Lower lobe of right lung (tissue), 2 donors: Measurements from ENCODE around the gene C15orf62. TPM values are rescaled to one million over a fixed set of nuclear protein-coding genes. Genes with fewer than 3 reads are reported as not detected.

ENCODE experiments used
- ATAC-seq, 2 donors: fragments of 200-7000 bp; cut with Tn5 transposase; one replicate each; pipeline ENCODE4 v1.9.1; 2020 to 2022; ENCODE audit warnings: mild to moderate bottlenecking in 2 of 2, moderate library complexity in 2 of 2
- DNase-seq: peaks from one replicate; pipeline ENCODE4 v3.0.0-alpha.2; 2020
- H3K27ac ChIP-seq: fragments of 200-600 bp; one replicate; pipeline ENCODE4 v1.8.0; 2022
- H3K27me3 ChIP-seq: fragments of 200-600 bp; one replicate; pipeline ENCODE4 v1.8.0; 2022; ENCODE audit warnings: low read depth
- H3K36me3 ChIP-seq: fragments of 200-600 bp; one replicate; pipeline ENCODE4 v1.8.0; 2022; ENCODE audit warnings: mild to moderate bottlenecking
- H3K4me1 ChIP-seq: fragments of 200-600 bp; one replicate; pipeline ENCODE4 v1.8.0; 2022
- H3K4me3 ChIP-seq: fragments of 200-600 bp; one replicate; pipeline ENCODE4 v1.8.0; 2022; ENCODE audit warnings: mild to moderate bottlenecking
- H3K9me3 ChIP-seq: fragments of 200-600 bp; one replicate; pipeline ENCODE4 v1.8.0; 2022
- intact Hi-C: fragments of 100-400 bp; cut with DNase I; formaldehyde crosslinking; loops from one replicate; pipeline ENCODE4 v1.11.0; 2022
- total RNA-seq: library from RNA; stranded (reverse); fragmentation: NEBNext Ultra II Directional; extraction: Animal tissue kit (Norgen Biotek cat#: 25700); gene quantifications from one replicate; pipeline ENCODE4 v1.2.1, GENCODE V29; 2021
- TF ChIP-seq, protein P1 (sequence below): fragments of 200-600 bp; IDR thresholded peaks from one replicate; pipeline ENCODE4 v1.8.0; 2022; ENCODE audit warnings: antibody characterized with exemption, mild to moderate bottlenecking
- donor health status: DM: no; HTN: yes; CAD: no; lungs with severe emphysema.

The C15orf62 gene
- total RNA-seq, 1 donor from 2014 or later, result 2.4 TPM

DNA sequence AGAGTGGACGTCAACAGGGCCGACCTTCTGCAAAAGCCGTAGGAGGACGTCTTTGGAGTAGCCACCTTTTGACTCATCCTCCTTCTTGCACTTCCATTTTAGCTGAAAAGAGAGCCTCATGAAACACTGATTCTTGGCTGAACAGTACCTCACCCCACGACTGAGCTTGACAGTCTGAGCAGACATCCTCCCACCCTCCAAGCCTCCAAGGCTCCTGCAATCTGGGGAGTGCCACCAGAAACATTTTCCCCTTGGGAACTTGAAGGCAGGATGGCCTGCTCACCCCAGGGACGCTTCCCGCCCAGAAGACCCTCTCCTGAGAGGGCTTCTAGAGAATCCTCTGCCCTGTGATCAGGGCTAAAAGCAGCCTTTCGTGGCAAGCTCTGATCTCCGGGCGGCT is 5.2 kb downstream of the C15orf62 start:
- no peaks in the 10 kb centered on the region for H3K27me3 ChIP-seq
- intact Hi-C loops, result no loop called here
- no peaks in the 10 kb centered on the region for H3K9me3 ChIP-seq
- H3K36me3 ChIP-seq, result peaks cover 95% of the 10 kb centered on the region
- TF ChIP-seq, protein P1, sequence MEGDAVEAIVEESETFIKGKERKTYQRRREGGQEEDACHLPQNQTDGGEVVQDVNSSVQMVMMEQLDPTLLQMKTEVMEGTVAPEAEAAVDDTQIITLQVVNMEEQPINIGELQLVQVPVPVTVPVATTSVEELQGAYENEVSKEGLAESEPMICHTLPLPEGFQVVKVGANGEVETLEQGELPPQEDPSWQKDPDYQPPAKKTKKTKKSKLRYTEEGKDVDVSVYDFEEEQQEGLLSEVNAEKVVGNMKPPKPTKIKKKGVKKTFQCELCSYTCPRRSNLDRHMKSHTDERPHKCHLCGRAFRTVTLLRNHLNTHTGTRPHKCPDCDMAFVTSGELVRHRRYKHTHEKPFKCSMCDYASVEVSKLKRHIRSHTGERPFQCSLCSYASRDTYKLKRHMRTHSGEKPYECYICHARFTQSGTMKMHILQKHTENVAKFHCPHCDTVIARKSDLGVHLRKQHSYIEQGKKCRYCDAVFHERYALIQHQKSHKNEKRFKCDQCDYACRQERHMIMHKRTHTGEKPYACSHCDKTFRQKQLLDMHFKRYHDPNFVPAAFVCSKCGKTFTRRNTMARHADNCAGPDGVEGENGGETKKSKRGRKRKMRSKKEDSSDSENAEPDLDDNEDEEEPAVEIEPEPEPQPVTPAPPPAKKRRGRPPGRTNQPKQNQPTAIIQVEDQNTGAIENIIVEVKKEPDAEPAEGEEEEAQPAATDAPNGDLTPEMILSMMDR, result no peak
- H3K4me3 ChIP-seq, result no peak overlapping the region
- H3K4me1 ChIP-seq, result peaks cover 19% of the 10 kb centered on the region
- no peak overlapping the region for H3K27ac ChIP-seq
- DNase-seq, result peak; percentile 14
- ATAC-seq, result no peak

DNA sequence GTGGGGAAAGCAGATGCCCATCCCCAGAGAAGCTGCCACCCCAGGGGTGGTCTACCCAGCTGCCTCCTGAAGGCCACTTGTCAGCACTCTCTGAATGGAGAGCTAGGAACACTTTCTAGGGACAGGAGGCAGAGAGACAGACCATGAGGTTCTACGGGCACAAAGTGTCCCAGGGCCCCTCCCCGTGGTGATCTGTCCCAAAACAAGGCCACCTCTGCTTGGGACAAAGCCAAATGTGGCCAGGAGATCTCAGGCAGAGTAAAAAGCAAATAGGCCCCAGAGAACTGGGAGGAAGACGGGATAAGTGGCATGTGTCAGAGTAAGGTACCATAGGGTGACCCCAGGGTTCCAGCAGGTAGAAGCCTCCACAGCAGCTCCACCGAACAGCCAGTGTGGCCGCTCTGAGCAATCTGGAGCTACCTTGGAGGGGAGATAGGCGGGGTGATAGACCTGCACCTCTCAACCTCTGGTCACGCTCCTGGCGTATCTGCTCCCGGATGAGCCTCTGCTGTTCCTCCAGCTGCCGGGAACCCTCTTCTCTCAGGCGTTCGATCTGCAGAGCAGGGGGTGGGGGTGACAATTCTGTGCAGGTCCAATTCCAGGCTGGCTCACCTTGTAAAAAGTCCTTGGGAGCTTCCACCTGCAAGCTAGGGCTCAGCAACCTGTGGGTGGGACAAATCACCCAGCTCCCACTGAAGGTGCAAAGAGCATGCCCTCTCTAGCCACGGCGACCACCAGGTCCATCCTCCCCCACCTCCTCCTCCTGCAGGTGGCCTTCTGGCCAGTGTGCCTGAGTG is 6.2 kb downstream of the C15orf62 start:
- TF ChIP-seq, protein P1, result no peak
- Histone ChIP-seq H3K36me3 (peaks cover 90% of the 10 kb centered on the region), H3K27ac (no peak overlapping the region)

DNA sequence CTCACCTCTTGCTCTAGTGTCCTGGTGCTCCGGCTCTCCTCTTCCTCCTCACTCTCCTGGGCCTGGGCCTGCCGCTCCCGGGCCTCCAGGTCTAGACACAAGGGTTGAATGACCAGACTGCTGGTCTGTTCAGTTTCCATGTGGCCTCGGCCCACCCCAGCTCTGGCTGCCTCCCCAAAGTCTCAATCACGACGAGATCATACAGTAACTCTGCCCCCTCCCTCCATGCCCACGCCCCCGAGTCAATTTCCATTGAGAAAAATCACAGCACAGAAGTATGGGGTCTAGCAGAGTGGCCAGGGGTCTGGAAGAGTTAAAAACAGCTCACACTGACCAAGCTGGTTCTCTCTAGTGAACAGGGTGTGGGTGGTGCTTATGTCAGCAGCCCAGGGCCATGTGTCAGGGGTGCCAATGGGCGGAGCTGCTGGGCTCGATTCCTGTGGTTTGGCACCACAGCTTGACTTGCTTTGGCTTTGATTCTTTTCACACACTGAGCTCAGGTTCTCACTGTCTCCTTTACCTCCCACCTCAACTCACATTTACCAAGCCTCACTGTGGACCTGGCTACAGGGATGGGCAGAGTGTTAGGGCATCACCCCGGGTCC is 6.9 kb downstream of the C15orf62 start:
- peak; percentile 83 for DNase-seq
- ATAC-seq, result peak; percentile 90 to 91
- H3K36me3 ChIP-seq, result peaks cover 83% of the 10 kb centered on the region
- TF ChIP-seq, protein P1, result no peak
- peaks cover 12% of the 10 kb centered on the region for H3K4me1 ChIP-seq
- H3K27me3 ChIP-seq, result no peaks in the 10 kb centered on the region
- intact Hi-C loops, result no loop called here
- no peak overlapping the region for H3K4me3 ChIP-seq
- H3K27ac ChIP-seq, result no peak overlapping the region
- no peaks in the 10 kb centered on the region for H3K9me3 ChIP-seq

More for the DNA sequence above, 6.2 kb downstream of the C15orf62 start:
- peaks cover 12% of the 10 kb centered on the region for H3K4me1 ChIP-seq
- no peaks in the 10 kb centered on the region for H3K27me3 ChIP-seq
- DNase-seq (peak; percentile 21), ATAC-seq (no peak)
- no peaks in the 10 kb centered on the region for H3K9me3 ChIP-seq
- intact Hi-C loops, result no loop called here
- H3K4me3 ChIP-seq, result no peak overlapping the region

DNA sequence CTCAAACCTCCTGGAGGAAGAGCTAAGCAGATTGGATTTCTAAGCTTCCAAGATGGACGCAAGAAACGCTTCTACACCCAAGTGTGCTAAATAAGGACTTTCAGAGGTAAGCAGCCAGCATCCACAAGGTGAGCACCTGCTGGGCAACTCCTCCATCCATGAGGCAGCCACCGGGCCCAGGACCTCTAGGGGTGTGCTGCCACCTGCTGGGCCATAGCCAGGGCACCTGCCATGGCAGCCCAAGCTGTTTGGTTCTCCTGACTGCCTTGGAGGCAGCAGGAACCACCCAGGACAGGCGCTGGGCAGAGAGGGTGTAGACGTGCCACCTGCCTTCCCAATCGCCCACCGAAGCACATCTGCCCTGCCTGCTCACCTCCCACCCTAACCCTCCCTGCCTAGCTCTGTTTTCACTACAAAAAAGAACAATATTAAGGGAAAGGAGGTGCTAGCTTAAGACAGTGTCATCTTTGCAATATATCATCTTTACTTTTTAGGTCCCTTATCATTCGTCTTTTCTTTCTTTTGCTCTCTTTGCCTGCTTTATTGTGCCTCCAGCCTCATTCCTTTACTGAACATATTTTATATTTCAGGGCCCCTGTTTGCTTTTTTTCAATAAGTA is 12.9 kb downstream of the C15orf62 start:
- no peaks in the 10 kb centered on the region for H3K9me3 ChIP-seq
- ATAC-seq (peak; percentile 84 to 90), DNase-seq (peak; percentile 85)
- intact Hi-C loops, result no loop called here
- no peak overlapping the region for H3K27ac ChIP-seq
- H3K4me3 ChIP-seq, result no peak overlapping the region
- peaks cover 11% of the 10 kb centered on the region for H3K4me1 ChIP-seq
- TF ChIP-seq, protein P1, result peak; percentile 80
- H3K27me3 ChIP-seq, result no peaks in the 10 kb centered on the region
- H3K36me3 ChIP-seq, result peaks cover 23% of the 10 kb centered on the region

DNA sequence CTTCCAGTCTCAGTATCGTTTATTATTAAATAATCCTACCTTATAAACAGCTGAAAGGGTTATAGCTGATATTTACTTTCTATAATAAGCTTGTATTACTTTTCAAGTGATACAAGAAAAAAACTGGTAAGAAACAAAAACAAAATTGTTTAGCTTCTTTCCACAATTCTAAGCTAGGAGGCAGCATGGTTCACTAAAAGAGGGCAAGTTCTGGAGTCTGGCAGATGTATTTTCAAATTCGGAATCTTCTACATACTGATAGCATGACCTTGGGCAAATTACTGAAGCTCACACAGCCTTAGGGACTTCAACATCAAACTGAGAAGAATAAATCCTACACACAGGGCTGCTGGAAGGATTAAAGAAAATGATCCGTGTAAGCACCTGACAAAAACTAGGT is 15.4 kb downstream of the C15orf62 start:
- H3K27ac ChIP-seq, result peak overlapping the region; percentile 14
- no peaks in the 10 kb centered on the region for H3K27me3 ChIP-seq
- TF ChIP-seq, protein P1, result no peak
- DNase-seq (no peak), ATAC-seq (no peak)
- peaks cover 23% of the 10 kb centered on the region for H3K4me1 ChIP-seq
- H3K4me3 ChIP-seq, result no peak overlapping the region
- H3K36me3 ChIP-seq, result no peaks in the 10 kb centered on the region
- no peaks in the 10 kb centered on the region for H3K9me3 ChIP-seq
- intact Hi-C loops, result no loop called here
